ENCODE results near the gene MAN1A2.
"Not testable (repeated sequence)": the region's sequence is repeated elsewhere in the genome, so short reads cannot be mapped to it uniquely, and the experiment has no call there.

Gene MAN1A2

GRCh38 chr1:117367046-117368025, at the start of gene MAN1A2:
TSS of gene MAN1A2 (plus strand) at chr1:117367449. CDS start at chr1:117368184, 735 bp downstream.
- peak; percentile 68 for DNase-seq

- DNase-seq: no peak
Observed at GRCh38 chr1:117318011-117318410, 49.2 kb upstream of the MAN1A2 start.

GRCh38 chr1:117318426-117318825, 48.8 kb upstream of the MAN1A2 start:
- DNase-seq: no peak

- DNase-seq: no peak
Observed at GRCh38 chr1:117320515-117320914, 46.7 kb upstream of the MAN1A2 start.

GRCh38 chr1:117321680-117322609, 45.3 kb upstream of the MAN1A2 start:
- no peak for DNase-seq

GRCh38 chr1:117324357-117324756, 42.9 kb upstream of the MAN1A2 start:
- no peak for DNase-seq

GRCh38 chr1:117326035-117326434, 41.2 kb upstream of the MAN1A2 start:
- not testable (repeated sequence) for DNase-seq

- DNase-seq: no peak
Observed at GRCh38 chr1:117327011-117327410, 40.2 kb upstream of the MAN1A2 start.

- no peak for DNase-seq
Observed at GRCh38 chr1:117335376-117336086, 31.7 kb upstream of the MAN1A2 start.

- no peak for DNase-seq
Observed at GRCh38 chr1:117336088-117336817, 31.0 kb upstream of the MAN1A2 start.

GRCh38 chr1:117339866-117340700, 27.2 kb upstream of the MAN1A2 start:
- DNase-seq: no peak

GRCh38 chr1:117341123-117341522, 26.1 kb upstream of the MAN1A2 start:
- no peak for DNase-seq

GRCh38 chr1:117342397-117342796, 24.9 kb upstream of the MAN1A2 start:
- no peak for DNase-seq

GRCh38 chr1:117346206-117346928, 20.9 kb upstream of the MAN1A2 start:
- no peak for DNase-seq

GRCh38 chr1:117347907-117348306, 19.3 kb upstream of the MAN1A2 start:
- DNase-seq: no peak

- DNase-seq: not testable (repeated sequence)
Observed at GRCh38 chr1:117352695-117353094, 14.6 kb upstream of the MAN1A2 start.

GRCh38 chr1:117357833-117358603, 9.2 kb upstream of the MAN1A2 start:
- DNase-seq: not testable (repeated sequence)

- DNase-seq: not testable (repeated sequence)
Observed at GRCh38 chr1:117358604-117358887, 8.7 kb upstream of the MAN1A2 start.

- no peak for DNase-seq
Observed at GRCh38 chr1:117359561-117360289, 7.5 kb upstream of the MAN1A2 start.
